Left ventricle myocardium inferior (tissue), 1 donor: ENCODE measurements around the gene PRR33. TPM values are rescaled to one million over a fixed set of nuclear protein-coding genes. Genes with fewer than 3 reads are reported as not detected.
A peak's percentile ranks its signal among the peaks of the same experiment; 100 is the strongest.

Source experiments
- DNase-seq: peaks from one replicate; pipeline ENCODE4 v3.0.0-alpha.2; 2020
- H3K27ac ChIP-seq: fragments of 200-600 bp; replicated peaks from 2 replicates; pipeline ENCODE4 v1.8.0; 2021
- H3K27me3 ChIP-seq: fragments of 200-600 bp; 2 replicates; pipeline ENCODE4 v1.8.0; 2021; ENCODE audit warnings: low read depth
- H3K36me3 ChIP-seq: fragments of 200-600 bp; 2 replicates; pipeline ENCODE4 v1.8.0; 2021
- H3K4me1 ChIP-seq: fragments of 200-600 bp; 2 replicates; pipeline ENCODE4 v1.8.0; 2021
- H3K4me3 ChIP-seq: fragments of 200-600 bp; 2 replicates; pipeline ENCODE4 v1.8.0; 2021; ENCODE audit warnings: mild to moderate bottlenecking, moderate library complexity
- H3K9me3 ChIP-seq: fragments of 200-600 bp; replicated peaks from 2 replicates; pipeline ENCODE4 v1.8.0; 2021
- CTCF ChIP-seq: fragments of 200-600 bp; IDR thresholded peaks from 2 replicates; pipeline ENCODE4 v1.8.0; 2021; ENCODE audit warnings: antibody characterized with exemption, mild to moderate bottlenecking, borderline replicate concordance
- intact Hi-C: fragments of 100-400 bp; cut with micrococcal nuclease; formaldehyde crosslinking; loops from one replicate; pipeline ENCODE4 v1.11.0; 2022
- total RNA-seq: library from RNA; stranded (reverse); fragmentation: NEBNext Ultra II Directional; extraction: Animal tissue kit (Norgen Biotek cat#: 25700); gene quantifications from one replicate; pipeline ENCODE4 v1.2.1, GENCODE V29; 2021
- donor health status: DM: no; HTN: yes; CAD: no; lungs with severe emphysema.

The PRR33 gene
- total RNA-seq, 1 donor from 2014 or later, result 2.4 TPM

DNA sequence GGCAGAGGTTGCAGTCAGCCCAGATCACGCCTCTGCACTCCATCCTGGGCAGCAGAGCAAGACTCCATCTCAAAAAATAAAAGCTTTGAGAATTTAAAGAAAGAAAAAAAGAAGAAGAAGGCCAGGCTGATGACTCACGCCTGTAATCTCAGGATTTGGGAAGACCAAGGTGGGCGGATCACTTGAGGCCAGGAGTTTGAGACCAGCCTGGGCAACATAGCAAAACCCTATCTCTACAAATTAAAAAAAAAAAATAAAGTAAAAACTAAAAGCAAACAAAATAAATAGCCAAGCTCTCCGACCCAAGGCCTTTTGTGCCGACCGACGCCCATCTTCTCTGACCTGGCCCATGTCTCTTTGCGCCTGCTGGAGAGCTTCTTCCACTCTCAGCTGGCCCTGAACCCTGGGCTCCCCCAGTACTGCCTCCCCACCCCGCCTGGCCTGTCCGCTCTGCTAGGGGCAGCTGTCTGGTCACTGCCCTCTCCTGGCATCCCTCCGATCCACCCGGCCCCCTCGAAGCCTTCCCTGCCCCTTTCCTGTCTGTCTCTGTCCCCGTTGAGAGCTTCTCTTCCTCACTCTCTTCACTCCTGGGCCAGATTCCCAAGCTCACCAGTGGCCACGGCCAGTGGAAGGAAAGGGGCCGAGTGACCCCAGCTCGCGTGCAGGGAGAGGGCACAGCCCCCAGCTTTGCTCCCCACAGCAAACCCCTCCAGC is 43.6 kb downstream of the PRR33 start:
- Histone ChIP-seq H3K4me1 (peaks cover 31% of the 10 kb centered on the region), H3K27ac (no peak overlapping the region), H3K27me3 (no peaks in the 10 kb centered on the region), H3K36me3 (no peaks in the 10 kb centered on the region), H3K9me3 (no peaks in the 10 kb centered on the region), H3K4me3 (no peak overlapping the region)
- intact Hi-C loops, result no loop called here
- no peak for DNase-seq
- no peak for TF ChIP-seq CTCF

- Histone ChIP-seq H3K4me1 (peaks cover 40% of the 10 kb centered on the region), H3K36me3 (no peaks in the 10 kb centered on the region), H3K4me3 (no peak overlapping the region), H3K9me3 (no peaks in the 10 kb centered on the region), H3K27ac (no peak overlapping the region), H3K27me3 (no peaks in the 10 kb centered on the region)
- intact Hi-C loops, result no loop called here
- no peak for TF ChIP-seq CTCF
- DNase-seq, result no peak
Observed at GRCh38 chr11:1847006-1847735, 44.5 kb downstream of the PRR33 start.

DNA sequence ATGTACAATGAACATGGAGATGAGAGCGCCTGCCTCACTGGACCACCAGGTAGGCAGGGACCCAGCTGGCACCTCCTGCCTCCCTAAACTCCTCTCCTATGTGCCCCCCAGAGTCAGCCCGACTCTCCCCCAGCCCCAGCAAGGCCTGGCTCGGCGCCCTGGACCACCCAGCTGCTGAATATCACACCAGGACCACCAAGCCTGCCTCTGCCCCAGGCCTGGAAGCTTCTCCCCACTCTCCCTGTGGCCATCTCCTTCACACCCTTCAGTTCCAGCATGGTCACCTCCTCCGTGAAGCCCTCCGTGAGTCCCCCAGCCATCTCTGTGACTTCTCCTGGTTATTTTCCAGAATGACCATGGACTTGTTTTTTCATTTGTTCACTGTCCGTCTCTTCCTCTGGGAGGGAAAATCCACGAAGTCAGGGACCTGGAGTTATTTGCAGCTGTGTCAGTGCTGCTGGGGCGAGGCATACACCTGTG is 45.2 kb downstream of the PRR33 start:
- intact Hi-C loops, result no loop called here
- DNase-seq, result no peak
- no peak for TF ChIP-seq CTCF
- no peak overlapping the region for H3K27ac ChIP-seq
- peaks cover 44% of the 10 kb centered on the region for H3K4me1 ChIP-seq
- H3K27me3 ChIP-seq, result no peaks in the 10 kb centered on the region
- H3K36me3 ChIP-seq, result no peaks in the 10 kb centered on the region
- H3K4me3 ChIP-seq, result no peak overlapping the region
- no peaks in the 10 kb centered on the region for H3K9me3 ChIP-seq

GRCh38 chr11:1845561-1846452 is 45.9 kb downstream of the PRR33 start:
- H3K27ac ChIP-seq, result peak overlapping the region; percentile 80
- no peaks in the 10 kb centered on the region for H3K36me3 ChIP-seq
- no peak for TF ChIP-seq CTCF
- H3K4me3 ChIP-seq, result no peak overlapping the region
- H3K27me3 ChIP-seq, result no peaks in the 10 kb centered on the region
- H3K9me3 ChIP-seq, result no peaks in the 10 kb centered on the region
- no peak for DNase-seq
- H3K4me1 ChIP-seq, result peaks cover 44% of the 10 kb centered on the region
- intact Hi-C loops, result no loop called here

- DNase-seq, result no peak
- intact Hi-C loops, result no loop called here
- Histone ChIP-seq H3K4me3 (no peak overlapping the region), H3K27me3 (no peaks in the 10 kb centered on the region), H3K4me1 (peaks cover 45% of the 10 kb centered on the region), H3K36me3 (no peaks in the 10 kb centered on the region), H3K9me3 (no peaks in the 10 kb centered on the region), H3K27ac (peak overlapping the region; percentile 80)
- TF ChIP-seq CTCF, result no peak
Observed at GRCh38 chr11:1845095-1845429, 46.6 kb downstream of the PRR33 start.
